GM19463 (cell line): ENCODE results near the gene CNR2.
"Not testable (repeated sequence)": the region's sequence is repeated elsewhere in the genome, so short reads cannot be mapped to it uniquely, and the experiment has no call there.

ENCODE experiments used
- ATAC-seq: cut with Tn5 transposase; IDR thresholded peaks from one replicate; pipeline ENCODE4 v1.9.1; 2021; ENCODE audit warnings: mild to moderate bottlenecking, moderate library complexity; ENCODE audit not compliant: unreplicated experiment

Gene CNR2

GRCh38 chr1:23889074-23889473 lies 24.1 kb downstream of the CNR2 start:
- ATAC-seq = no peak

GRCh38 chr1:23885222-23885621 lies 27.9 kb downstream of the CNR2 start:
- ATAC-seq = no peak

GRCh38 chr1:23882746-23883145 lies 30.4 kb downstream of the CNR2 start:
- ATAC-seq = no peak

GRCh38 chr1:23879809-23880208 lies 33.4 kb downstream of the CNR2 start:
- no peak for ATAC-seq

GRCh38 chr1:23878668-23879067 lies 34.5 kb downstream of the CNR2 start:
- no peak for ATAC-seq

GRCh38 chr1:23875382-23875781 lies 37.8 kb downstream of the CNR2 start:
- ATAC-seq = no peak

- ATAC-seq = no peak
Observed at GRCh38 chr1:23872421-23872820, 40.7 kb downstream of the CNR2 start.

GRCh38 chr1:23869051-23869450 lies 44.1 kb downstream of the CNR2 start:
- no peak for ATAC-seq

- no peak for ATAC-seq
Observed at GRCh38 chr1:23868557-23869016, 44.6 kb downstream of the CNR2 start.

- ATAC-seq = peak; percentile 92
Observed at GRCh38 chr1:23867895-23868556, 45.1 kb downstream of the CNR2 start, which contains the start of gene FUCA1. TSS of gene FUCA1 (minus strand) at chr1:23868290. CDS start at chr1:23868286, 4 bp downstream.

GRCh38 chr1:23867542-23867894 lies 45.6 kb downstream of the CNR2 start:
- peak; percentile 30 for ATAC-seq

GRCh38 chr1:23865543-23865930 lies 47.6 kb downstream of the CNR2 start:
- ATAC-seq = no peak

- no peak for ATAC-seq
Observed at GRCh38 chr1:23864801-23865542, 48.2 kb downstream of the CNR2 start.

- no peak for ATAC-seq
Observed at GRCh38 chr1:23862640-23863039, 50.5 kb downstream of the CNR2 start.

- no peak for ATAC-seq
Observed at GRCh38 chr1:23854568-23854967, 58.6 kb downstream of the CNR2 start.

- ATAC-seq = not testable (repeated sequence)
Observed at GRCh38 chr1:23853124-23853523, 60.0 kb downstream of the CNR2 start.

GRCh38 chr1:23851406-23851805 lies 61.8 kb downstream of the CNR2 start:
- ATAC-seq = not testable (repeated sequence)

- ATAC-seq = no peak
Observed at GRCh38 chr1:23848673-23849616, 64.2 kb downstream of the CNR2 start.

- ATAC-seq = not testable (repeated sequence)
Observed at GRCh38 chr1:23847482-23848095, 65.6 kb downstream of the CNR2 start.

GRCh38 chr1:23845163-23845562 lies 68.0 kb downstream of the CNR2 start:
- ATAC-seq = no peak

- ATAC-seq = no peak
Observed at GRCh38 chr1:23843644-23844043, 69.5 kb downstream of the CNR2 start.
